Bronchial epithelial cell (primary cell): ENCODE results near the gene SMIM13. TPM values are rescaled to one million over a fixed set of nuclear protein-coding genes. Genes with fewer than 3 reads are reported as not detected.

Experiments
- DNase-seq: peaks from one replicate; pipeline ENCODE4 v3.0.0-alpha.2; 2010; ENCODE audit warnings: low read depth
- FAIRE-seq: peaks from 2 replicates; lab custom pipeline; 2011; peaks lifted over from hg19 to GRCh38; lab: Jason Lieb, UNC
- H3K27me3 ChIP-seq: 2 replicates; pipeline ENCODE4 v1.5.1; 2011; ENCODE audit warnings: low read length; ENCODE audit not compliant: control insufficient read depth, insufficient read depth
- H3K36me3 ChIP-seq: 2 replicates; pipeline ENCODE4 v1.5.1; 2011; ENCODE audit warnings: low read length; ENCODE audit not compliant: control insufficient read depth, insufficient read depth
- H3K4me3 ChIP-seq: 2 replicates; pipeline ENCODE4 v1.5.1; 2011; ENCODE audit warnings: mild to moderate bottlenecking, low read depth, low read length, control low read depth
- CTCF ChIP-seq: IDR thresholded peaks from 2 replicates; pipeline ENCODE4 v1.5.1; 2011; ENCODE audit warnings: mild to moderate bottlenecking, moderate library complexity, low read length, control low read depth, inconsistent platforms; ENCODE audit not compliant: insufficient read depth, severe bottlenecking
- total RNA-seq: library from RNA; depleted of rRNA; stranded (reverse); fragments of >200 nt; gene quantifications from 2 replicates; pipeline ENCODE4 v1.2.1, GENCODE V29; 2014

The SMIM13 gene
- total RNA-seq, 1 donor from 2014 or later = 17.1 TPM

DNA sequence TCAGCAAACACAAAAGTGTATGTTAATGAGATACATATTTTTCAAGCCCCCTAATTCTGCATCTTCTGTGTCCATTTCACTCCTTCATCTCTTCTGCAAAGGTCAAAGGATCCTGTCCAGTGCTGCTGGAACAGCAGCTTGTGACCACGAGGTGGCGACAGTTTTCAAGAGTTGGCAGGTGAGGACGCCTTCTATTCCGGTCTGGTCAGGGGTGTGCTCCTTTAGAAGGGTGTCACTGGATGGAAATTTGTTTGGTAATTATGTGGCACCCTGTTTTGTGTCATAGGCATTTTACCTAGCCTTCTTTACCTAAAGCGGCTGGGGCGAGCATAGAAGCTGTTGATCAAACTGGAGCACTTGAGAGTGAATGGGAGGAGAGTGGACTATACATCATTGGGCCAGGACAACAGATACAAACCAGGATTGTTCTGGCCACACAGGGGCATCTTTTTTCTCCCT is 50.8 kb downstream of the SMIM13 start:
- no peak overlapping the region for H3K4me3 ChIP-seq
- H3K27me3 ChIP-seq = no peaks in the 10 kb centered on the region
- no peaks in the 10 kb centered on the region for H3K36me3 ChIP-seq
- FAIRE-seq (peak; percentile 60), DNase-seq (peak; percentile 77)
- peak; percentile 84 for TF ChIP-seq CTCF

DNA sequence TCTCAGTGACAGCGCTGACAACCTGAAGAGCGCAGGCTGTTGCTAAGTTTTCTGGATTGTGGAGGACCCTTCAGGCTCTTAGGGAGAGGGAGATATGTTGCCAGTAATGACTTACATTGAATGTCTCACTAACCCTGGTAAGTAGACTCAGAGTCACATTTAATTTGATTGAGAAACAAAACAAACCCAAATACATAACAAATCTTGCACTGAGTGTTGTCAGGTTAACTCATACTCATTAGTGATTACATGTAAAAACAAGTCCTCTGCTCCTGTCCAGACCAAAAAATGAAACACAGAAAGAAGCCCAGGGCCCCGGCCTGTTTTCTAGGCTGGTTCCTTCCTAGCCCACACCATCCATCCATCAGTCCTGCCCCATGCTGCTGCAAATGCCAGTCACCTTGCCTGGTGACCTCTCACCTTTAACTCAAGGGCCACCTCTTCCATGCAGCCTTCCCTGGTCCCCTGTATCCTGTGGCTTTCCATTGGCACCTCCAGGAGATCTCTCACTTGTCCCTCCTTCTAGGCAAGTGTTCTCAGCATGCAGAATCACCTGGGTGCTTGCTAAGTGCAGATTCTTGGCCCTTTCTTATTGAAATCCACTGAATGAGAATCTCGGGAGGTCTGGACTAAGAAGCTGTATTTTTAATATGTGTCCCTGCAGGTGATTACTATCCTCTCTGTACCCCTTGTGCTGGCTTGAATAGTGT is 52.6 kb downstream of the SMIM13 start:
- no peak for TF ChIP-seq CTCF
- H3K36me3 ChIP-seq = no peaks in the 10 kb centered on the region
- H3K27me3 ChIP-seq = no peaks in the 10 kb centered on the region
- H3K4me3 ChIP-seq = no peak overlapping the region
- no peak for FAIRE-seq
- peak; percentile 82 for DNase-seq

GRCh38 chr6:11149551-11149950 is 55.9 kb downstream of the SMIM13 start:
- FAIRE-seq (no peak), DNase-seq (no peak)
- no peak for TF ChIP-seq CTCF
- no peaks in the 10 kb centered on the region for H3K36me3 ChIP-seq
- no peak overlapping the region for H3K4me3 ChIP-seq
- no peaks in the 10 kb centered on the region for H3K27me3 ChIP-seq

- DNase-seq (no peak), FAIRE-seq (no peak)
- no peaks in the 10 kb centered on the region for H3K36me3 ChIP-seq
- H3K4me3 ChIP-seq = no peak overlapping the region
- TF ChIP-seq CTCF = no peak
- no peaks in the 10 kb centered on the region for H3K27me3 ChIP-seq
Observed at GRCh38 chr6:11151488-11151887, 57.9 kb downstream of the SMIM13 start.

DNA sequence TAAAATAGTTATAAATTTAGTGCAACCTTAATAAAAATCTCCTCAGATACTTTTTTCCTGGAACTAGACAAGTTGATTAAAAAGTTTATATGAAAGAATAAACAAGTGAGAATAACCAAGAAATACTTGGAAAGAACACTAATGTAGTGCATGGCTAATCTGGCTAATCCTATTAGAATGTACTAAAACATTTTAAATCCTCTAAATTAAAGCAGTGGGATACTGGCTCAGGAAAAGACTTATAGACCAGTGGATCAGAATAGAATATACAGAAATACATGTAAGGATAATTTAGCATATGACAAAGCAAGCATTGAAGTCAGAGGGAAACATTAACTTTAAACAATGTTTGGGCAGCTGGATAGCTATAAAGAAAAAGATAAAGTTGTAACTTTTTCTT is 58.9 kb downstream of the SMIM13 start:
- DNase-seq = no peak
- H3K4me3 ChIP-seq = no peak overlapping the region
- H3K36me3 ChIP-seq = no peaks in the 10 kb centered on the region
- no peak for TF ChIP-seq CTCF
- FAIRE-seq = no peak
- no peaks in the 10 kb centered on the region for H3K27me3 ChIP-seq

DNA sequence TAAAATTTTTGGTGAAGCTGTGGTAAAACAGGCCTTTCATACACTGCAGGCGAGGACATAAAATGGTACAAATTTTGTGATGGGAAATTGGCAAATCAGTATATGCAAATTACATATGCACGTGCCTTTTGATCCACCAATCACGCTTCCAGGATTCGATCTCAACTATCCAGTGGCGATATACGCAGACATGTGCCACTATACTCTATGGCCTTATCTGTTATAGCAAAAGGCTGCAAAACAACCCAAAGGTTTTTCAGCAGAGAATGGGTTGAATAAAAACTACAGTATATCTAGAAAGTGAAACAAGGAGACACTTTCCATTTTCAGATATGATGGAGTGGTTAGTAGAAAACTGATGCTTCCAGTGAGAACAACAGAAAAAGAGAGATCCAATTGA is 59.8 kb downstream of the SMIM13 start:
- Histone ChIP-seq H3K27me3 (no peaks in the 10 kb centered on the region), H3K4me3 (no peak overlapping the region), H3K36me3 (no peaks in the 10 kb centered on the region)
- no peak for DNase-seq
- no peak for TF ChIP-seq CTCF
- no peak for FAIRE-seq
